Chondrocyte (in vitro differentiated cells): Measurements from ENCODE around the gene MIB2. TPM values are rescaled to one million over a fixed set of nuclear protein-coding genes. Genes with fewer than 3 reads are reported as not detected.
"Not testable (repeated sequence)": the region's sequence is repeated elsewhere in the genome, so short reads cannot be mapped to it uniquely, and the experiment has no call there.

Experiments
- DNase-seq: peaks from one replicate; pipeline ENCODE4 v3.0.0; 2021; ENCODE audit warnings: mixed read lengths, low spot score
- H3K27ac Mint-ChIP-seq: one replicate; pipeline ENCODE4 v1.8.0; 2021; ENCODE audit warnings: mild to moderate bottlenecking, moderate library complexity, mixed read lengths; ENCODE audit not compliant: unreplicated experiment
- H3K27me3 Mint-ChIP-seq: 2 replicates; pipeline ENCODE4 v1.8.0; 2021; ENCODE audit warnings: low read depth, mixed read lengths
- H3K36me3 Mint-ChIP-seq: 2 replicates; pipeline ENCODE4 v1.8.0; 2021; ENCODE audit warnings: low read depth, mixed read lengths
- H3K4me1 Mint-ChIP-seq: 2 replicates; pipeline ENCODE4 v1.8.0; 2021; ENCODE audit warnings: low read depth, mild to moderate bottlenecking, mixed read lengths
- H3K4me3 Mint-ChIP-seq: one replicate; pipeline ENCODE4 v1.8.0; 2021; ENCODE audit warnings: mild to moderate bottlenecking, moderate library complexity, mixed read lengths; ENCODE audit not compliant: unreplicated experiment
- H3K9me3 Mint-ChIP-seq: 2 replicates; pipeline ENCODE4 v1.8.0; 2021; ENCODE audit warnings: low read depth, mixed read lengths
- CTCF ChIP-seq: fragments of 200-600 bp; sonication (generic); IDR thresholded peaks from 2 replicates; pipeline ENCODE4 v1.5.0; 2021; ENCODE audit warnings: antibody characterized with exemption, mild to moderate bottlenecking, moderate library complexity
- total RNA-seq: library from RNA; stranded (reverse); gene quantifications from 3 replicates; pipeline ENCODE4 v1.2.1, GENCODE V29; 2021

MIB2 gene
- total RNA-seq, 1 donor from 2014 or later = 73.8 TPM

GRCh38 chr1:1629430-1630190, 14.3 kb downstream of the MIB2 start:
- Mint-ChIP-seq H3K9me3 (no peaks in the 10 kb centered on the region), H3K27ac (no peak overlapping the region), H3K4me3 (no peak overlapping the region), H3K4me1 (no peaks in the 10 kb centered on the region), H3K27me3 (no peaks in the 10 kb centered on the region), H3K36me3 (no peaks in the 10 kb centered on the region)
- no peak for DNase-seq
- TF ChIP-seq CTCF = no peak

- Mint-ChIP-seq H3K27ac (no peak overlapping the region), H3K4me1 (no peaks in the 10 kb centered on the region), H3K36me3 (no peaks in the 10 kb centered on the region), H3K27me3 (no peaks in the 10 kb centered on the region), H3K9me3 (no peaks in the 10 kb centered on the region), H3K4me3 (no peak overlapping the region)
- no peak for TF ChIP-seq CTCF
- DNase-seq = no peak
Observed at GRCh38 chr1:1630191-1630964, 15.1 kb downstream of the MIB2 start.

GRCh38 chr1:1630965-1631781, 15.9 kb downstream of the MIB2 start:
- Mint-ChIP-seq H3K4me1 (no peaks in the 10 kb centered on the region), H3K4me3 (peak overlapping the region; percentile 57), H3K27me3 (no peaks in the 10 kb centered on the region), H3K27ac (peak overlapping the region; percentile 57), H3K9me3 (no peaks in the 10 kb centered on the region), H3K36me3 (no peaks in the 10 kb centered on the region)
- DNase-seq = no peak
- TF ChIP-seq CTCF = no peak

- peak; percentile 77 for DNase-seq
- peak within 1 kb of the TSS; percentile 57 for H3K4me3 Mint-ChIP-seq
- H3K4me1 Mint-ChIP-seq = no peaks in the 10 kb centered on the region
- peaks cover 2% of the 10 kb centered on the region for H3K36me3 Mint-ChIP-seq
- TF ChIP-seq CTCF = no peak
- no peaks in the 10 kb centered on the region for H3K27me3 Mint-ChIP-seq
- H3K9me3 Mint-ChIP-seq = no peaks in the 10 kb centered on the region
- peak within 1 kb of the TSS; percentile 57 for H3K27ac Mint-ChIP-seq
Observed at GRCh38 chr1:1631782-1632420, 16.6 kb downstream of the MIB2 start, which contains the start of gene MMP23B. MMP23B (plus strand) TSS chr1:1632173; CDS start chr1:1632219, 46 bp downstream.

- not testable (repeated sequence) for DNase-seq, H3K9me3 Mint-ChIP-seq, H3K27ac Mint-ChIP-seq, H3K4me1 Mint-ChIP-seq, H3K4me3 Mint-ChIP-seq, H3K27me3 Mint-ChIP-seq, H3K36me3 Mint-ChIP-seq
Observed at GRCh38 chr1:1633409-1633808, 18.1 kb downstream of the MIB2 start.

GRCh38 chr1:1634613-1635012, 19.3 kb downstream of the MIB2 start:
- not testable (repeated sequence) for H3K9me3 Mint-ChIP-seq, H3K4me1 Mint-ChIP-seq, H3K36me3 Mint-ChIP-seq, H3K27me3 Mint-ChIP-seq, H3K27ac Mint-ChIP-seq, H3K4me3 Mint-ChIP-seq
- DNase-seq = peak; percentile 87

GRCh38 chr1:1636621-1637478, 21.6 kb downstream of the MIB2 start:
- not testable (repeated sequence) for H3K4me1 Mint-ChIP-seq, H3K27ac Mint-ChIP-seq, H3K27me3 Mint-ChIP-seq, H3K36me3 Mint-ChIP-seq, H3K4me3 Mint-ChIP-seq, H3K9me3 Mint-ChIP-seq
- DNase-seq = peak; percentile 91
